Activated gamma-delta T cell treated with anti-CD3 and anti-CD28 coated beads, Interleukin-2, amount 50 U/mL, for 16 hours (primary cell): Measurements from ENCODE around the gene PITX1.

ENCODE experiments used
- DNase-seq: peaks from one replicate; pipeline ENCODE4 v3.0.0-alpha.2; 2020; ENCODE audit warnings: low read depth

Gene PITX1

DNA sequence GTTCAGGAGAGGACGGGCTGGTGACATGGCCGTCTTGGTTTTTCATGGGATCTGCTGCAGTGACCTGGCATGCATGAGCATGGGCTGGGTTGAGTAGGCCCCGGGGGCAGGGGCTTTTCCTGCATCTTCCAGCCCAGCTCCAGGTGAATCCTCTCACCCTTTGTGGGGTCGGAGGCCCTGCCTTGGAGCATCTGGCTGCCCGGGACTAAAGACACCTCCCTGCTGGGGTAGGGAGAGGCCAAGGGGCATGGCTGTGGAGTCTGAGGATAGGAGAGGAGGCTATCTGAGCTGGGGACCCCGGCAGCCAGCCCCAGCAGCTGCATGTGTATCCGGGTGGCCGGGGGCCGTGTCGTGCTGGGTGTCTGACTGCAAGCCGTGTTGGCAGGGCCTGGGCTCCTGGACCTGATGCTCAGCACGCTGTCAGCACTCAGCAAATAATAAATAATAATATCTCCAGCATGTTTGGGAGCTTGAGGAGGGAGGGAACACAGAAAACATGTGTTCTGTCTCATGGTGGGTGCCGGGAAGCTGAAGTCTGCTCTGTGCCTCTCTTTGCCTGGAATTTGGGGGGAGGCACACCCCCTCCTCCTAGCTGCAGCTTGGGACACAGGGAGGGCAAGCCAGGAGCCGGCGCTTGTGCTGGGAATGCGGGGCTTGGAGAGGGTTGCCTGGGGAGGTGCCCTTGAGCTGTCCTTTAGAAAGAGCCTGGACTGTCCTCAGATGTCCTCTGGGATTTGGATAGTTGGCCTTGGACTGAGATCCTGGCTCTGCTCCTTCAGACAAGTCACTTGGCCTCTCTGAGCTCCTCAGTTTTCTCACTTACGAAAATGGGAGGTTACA, 28.4 kb upstream of the PITX1 start:
- DNase-seq, result no peak

GRCh38 chr5:135061001-135061400, 27.0 kb upstream of the PITX1 start:
- no peak for DNase-seq

GRCh38 chr5:135060021-135060420, 26.0 kb upstream of the PITX1 start:
- DNase-seq, result no peak

- DNase-seq, result no peak
These were observed 25.2 kb upstream of the PITX1 start for GRCh38 chr5:135059000-135059923.

GRCh38 chr5:135058331-135058732, 24.3 kb upstream of the PITX1 start:
- no peak for DNase-seq

DNA sequence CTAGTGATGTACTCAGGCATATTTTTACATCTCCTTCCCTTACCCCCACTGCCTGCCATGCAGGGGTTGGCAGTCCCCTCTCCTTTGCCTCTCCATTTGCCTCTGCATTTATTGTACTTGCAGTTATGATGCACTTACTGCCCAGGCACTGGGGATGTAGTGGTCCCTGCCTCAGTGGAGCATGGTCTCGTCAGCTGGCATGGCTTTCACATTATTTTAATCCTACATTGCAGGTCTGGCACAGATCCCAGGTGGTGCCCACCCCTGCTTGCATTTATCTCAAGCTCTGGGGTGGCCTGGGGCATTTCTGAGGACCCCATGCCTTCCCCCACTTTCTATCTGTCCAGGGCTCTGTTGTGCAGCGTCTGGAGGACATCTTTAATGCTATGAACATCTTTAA, 23.2 kb upstream of the PITX1 start:
- no peak for DNase-seq

GRCh38 chr5:135056316-135057030, 22.4 kb upstream of the PITX1 start:
- no peak for DNase-seq

- no peak for DNase-seq
These were observed 21.4 kb upstream of the PITX1 start for GRCh38 chr5:135055396-135055795.

- DNase-seq, result no peak
These were observed 20.5 kb upstream of the PITX1 start for GRCh38 chr5:135054546-135054945.

GRCh38 chr5:135053989-135054388, 20.0 kb upstream of the PITX1 start:
- DNase-seq, result no peak

DNA sequence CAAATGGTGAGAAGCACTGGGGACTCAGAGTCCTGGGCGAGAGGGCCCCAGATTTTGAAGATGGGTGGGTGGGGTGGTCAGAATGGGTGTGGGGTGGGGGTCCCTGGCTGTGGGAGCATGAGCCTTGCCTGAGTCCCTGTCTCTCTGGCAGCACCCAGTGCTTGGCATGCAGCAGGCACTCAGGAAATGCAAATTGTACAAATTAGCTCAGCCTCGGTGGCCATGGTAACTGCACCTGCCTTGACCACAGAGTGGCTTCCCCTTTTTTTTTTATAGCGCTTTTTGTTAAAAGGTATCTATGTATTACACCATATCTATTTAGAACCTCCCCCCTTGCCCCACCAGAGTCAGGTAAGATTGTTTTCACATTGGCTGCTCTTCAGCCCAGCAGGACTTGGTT, 19.2 kb upstream of the PITX1 start:
- no peak for DNase-seq

DNA sequence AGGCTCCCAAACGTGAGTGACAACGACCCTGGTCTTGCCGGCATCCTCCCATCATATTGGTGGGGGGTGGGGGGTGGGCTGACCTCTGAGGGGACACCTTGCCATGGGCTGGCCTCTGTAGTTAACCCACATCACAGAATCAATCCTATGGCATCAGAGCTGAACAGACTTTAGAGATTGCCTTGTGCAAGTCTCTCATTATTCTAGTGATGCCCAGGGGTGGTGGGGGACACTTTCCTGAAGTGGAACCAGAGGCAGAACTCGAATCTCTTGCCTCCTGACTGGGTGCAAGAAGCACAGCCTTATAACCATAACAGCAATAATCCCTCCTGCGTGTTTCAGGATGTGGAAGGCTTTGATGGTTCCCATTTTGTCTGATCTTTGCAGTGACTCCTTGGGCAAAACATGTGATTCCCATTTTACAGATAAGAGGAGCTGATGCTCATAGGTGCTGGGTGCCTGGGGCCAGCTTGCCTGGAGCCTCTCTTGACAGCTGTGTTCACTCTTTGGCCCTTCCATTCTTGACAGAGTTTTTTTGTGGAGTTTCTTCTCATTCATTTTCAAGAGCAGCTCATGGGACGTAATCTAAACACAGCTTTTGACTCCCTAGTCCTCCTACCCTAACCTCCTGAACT, 18.6 kb upstream of the PITX1 start:
- DNase-seq, result no peak

GRCh38 chr5:135051872-135052271, 17.8 kb upstream of the PITX1 start:
- DNase-seq, result no peak

DNA sequence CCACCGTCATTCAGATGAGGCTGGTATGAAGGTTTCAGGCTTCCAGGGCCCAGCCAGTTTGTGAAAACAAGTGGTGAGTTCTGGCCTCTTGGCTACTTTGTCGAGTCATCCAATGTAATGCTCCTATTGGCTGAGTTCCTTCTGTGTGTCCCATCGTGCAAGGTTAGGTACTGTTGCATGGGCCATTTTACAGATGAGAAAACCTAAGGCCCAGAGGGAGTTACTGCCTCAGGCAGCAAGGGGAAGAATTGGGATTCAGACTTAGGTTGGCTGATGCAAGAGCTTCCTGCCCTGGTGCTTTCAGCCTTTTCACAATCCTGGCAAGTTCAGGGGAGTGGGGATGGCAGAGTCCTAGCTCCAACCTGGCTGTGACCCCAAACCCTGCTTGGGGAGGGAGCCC, 17.4 kb upstream of the PITX1 start:
- no peak for DNase-seq

- DNase-seq, result no peak
These were observed 16.3 kb upstream of the PITX1 start for GRCh38 chr5:135050244-135050767.

DNA sequence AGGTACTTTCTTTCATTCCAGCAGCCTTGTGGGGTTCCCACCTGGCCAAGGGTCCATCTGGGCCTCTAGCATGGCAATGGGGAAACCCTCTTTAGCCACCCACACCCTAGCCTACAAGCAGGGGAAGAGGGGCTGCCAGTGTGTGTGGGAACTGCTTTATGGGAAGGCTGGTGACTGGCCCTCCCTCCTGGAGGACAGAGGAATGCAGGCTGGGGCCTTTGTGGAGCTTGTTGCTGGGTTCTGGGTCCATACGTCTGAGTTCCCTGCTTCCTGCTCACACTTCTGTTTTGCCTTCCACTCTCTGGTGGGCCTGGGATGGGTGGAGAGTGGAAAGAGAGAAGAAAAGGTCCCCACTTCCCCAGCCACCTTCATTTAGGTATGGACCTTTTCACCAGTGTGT, 14.9 kb upstream of the PITX1 start:
- DNase-seq, result no peak

DNA sequence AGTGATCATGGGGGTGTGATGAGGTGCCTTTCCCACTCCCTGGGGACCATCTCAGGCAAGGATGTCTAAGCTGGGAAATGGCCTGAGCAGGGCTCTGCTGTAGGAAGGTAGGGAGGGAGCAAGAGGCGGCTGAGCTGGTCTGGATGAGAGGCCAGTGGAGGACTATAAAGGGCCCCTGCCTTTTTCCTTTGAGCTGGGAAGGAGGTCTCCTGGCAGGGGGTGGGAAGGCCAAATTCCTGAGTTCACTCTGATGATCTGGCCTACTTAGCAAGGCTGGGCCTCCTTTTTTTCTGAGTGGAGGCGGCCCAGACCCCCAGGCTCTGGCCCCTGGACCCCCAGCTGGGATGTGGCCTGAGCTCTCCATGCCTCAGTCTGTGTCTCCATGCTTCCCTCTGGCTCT, 14.3 kb upstream of the PITX1 start:
- no peak for DNase-seq

- DNase-seq, result no peak
These were observed 13.3 kb upstream of the PITX1 start for GRCh38 chr5:135047347-135047695.

- DNase-seq, result no peak
These were observed 12.8 kb upstream of the PITX1 start for GRCh38 chr5:135046661-135047346.

GRCh38 chr5:135045488-135045887, 11.5 kb upstream of the PITX1 start:
- DNase-seq, result no peak

- DNase-seq, result no peak
These were observed 8.6 kb upstream of the PITX1 start for GRCh38 chr5:135042595-135042994.
